ENCODE results near the gene EBF3.

DNA sequence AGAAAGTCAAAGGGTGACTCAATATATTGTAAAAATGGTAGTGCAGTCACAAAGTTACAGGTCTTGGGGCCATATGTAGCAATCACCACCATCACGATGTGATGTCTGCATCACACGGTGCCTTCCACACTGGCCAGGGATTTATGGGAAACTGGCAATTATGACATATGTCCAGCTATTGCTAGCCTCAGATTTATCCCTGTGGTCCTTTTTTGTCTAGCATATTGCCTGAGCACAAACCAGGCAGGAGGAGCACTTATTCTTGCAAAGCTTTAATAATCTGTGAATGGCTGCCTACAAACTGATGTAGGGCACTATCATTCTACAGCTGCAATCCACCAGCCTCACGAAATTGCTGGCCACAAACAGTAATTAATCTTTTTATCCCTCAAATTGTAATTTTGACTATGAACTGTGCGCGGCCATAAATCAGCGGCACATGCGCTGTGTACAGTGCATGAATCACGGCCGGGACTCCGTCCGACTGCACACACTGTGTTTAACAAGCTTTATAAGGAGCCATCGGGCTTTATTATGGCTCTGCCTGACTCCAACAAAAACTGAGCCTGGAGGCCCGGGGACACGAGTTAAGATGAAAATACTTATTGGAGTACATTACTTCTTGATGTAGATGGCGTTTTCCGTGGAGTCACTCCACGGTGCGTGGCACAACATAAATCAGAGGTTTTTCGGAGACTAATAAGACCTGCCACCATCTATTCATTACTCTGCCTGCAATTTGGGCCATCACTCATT lies 115.2 kb downstream of the EBF3 start:
- no peak for TF ChIP-seq POLR2A (IDR thresholded peaks at IDR 0.05)
- TF ChIP-seq, protein P1, sequence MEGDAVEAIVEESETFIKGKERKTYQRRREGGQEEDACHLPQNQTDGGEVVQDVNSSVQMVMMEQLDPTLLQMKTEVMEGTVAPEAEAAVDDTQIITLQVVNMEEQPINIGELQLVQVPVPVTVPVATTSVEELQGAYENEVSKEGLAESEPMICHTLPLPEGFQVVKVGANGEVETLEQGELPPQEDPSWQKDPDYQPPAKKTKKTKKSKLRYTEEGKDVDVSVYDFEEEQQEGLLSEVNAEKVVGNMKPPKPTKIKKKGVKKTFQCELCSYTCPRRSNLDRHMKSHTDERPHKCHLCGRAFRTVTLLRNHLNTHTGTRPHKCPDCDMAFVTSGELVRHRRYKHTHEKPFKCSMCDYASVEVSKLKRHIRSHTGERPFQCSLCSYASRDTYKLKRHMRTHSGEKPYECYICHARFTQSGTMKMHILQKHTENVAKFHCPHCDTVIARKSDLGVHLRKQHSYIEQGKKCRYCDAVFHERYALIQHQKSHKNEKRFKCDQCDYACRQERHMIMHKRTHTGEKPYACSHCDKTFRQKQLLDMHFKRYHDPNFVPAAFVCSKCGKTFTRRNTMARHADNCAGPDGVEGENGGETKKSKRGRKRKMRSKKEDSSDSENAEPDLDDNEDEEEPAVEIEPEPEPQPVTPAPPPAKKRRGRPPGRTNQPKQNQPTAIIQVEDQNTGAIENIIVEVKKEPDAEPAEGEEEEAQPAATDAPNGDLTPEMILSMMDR (IDR thresholded peaks at IDR 0.05) = no peak
